Common myeloid progenitor, CD34-positive (primary cell): Measurements from ENCODE around the gene TMEM201.

Experiments
- CTCF ChIA-PET: fragments of 350-600 bp; sonication (Branson Sonifier 250); formaldehyde crosslinking; loops from one replicate; lab custom pipeline; 2021; ENCODE audit warnings: antibody characterized with exemption; lab: Charles Lee
- POLR2A ChIA-PET: fragments of 350-600 bp; sonication (Branson Sonifier 250); formaldehyde crosslinking; loops from one replicate; lab custom pipeline; 2021; ENCODE audit warnings: antibody characterized with exemption; lab: Charles Lee
- DNase-seq, 3 donors: peaks; one replicate each; pipeline versions ENCODE4 v3.0.0 to v3.0.0-alpha.2; 2013
- H3K27ac ChIP-seq, 2 experiments: 1 replicate in 1 of 2; 2 replicates in 1 of 2; pipeline ENCODE4 v1.7.0; 2013; ENCODE audit warnings: inconsistent platforms in 2 of 2, low read length in 2 of 2, mild to moderate bottlenecking in 2 of 2, low read depth in 1 of 2, moderate library complexity in 1 of 2; ENCODE audit not compliant: severe bottlenecking in 2 of 2, insufficient read depth in 1 of 2, poor library complexity in 1 of 2
- H3K27me3 ChIP-seq, 5 experiments: replicated peaks in 2 of 5; 1 replicate in 3 of 5; 2 replicates in 2 of 5; pipeline versions ENCODE4 v1.6.1 to v1.7.0; 2013; ENCODE audit warnings: low read length in 4 of 5, mild to moderate bottlenecking in 2 of 5, moderate library complexity in 2 of 5, inconsistent platforms in 1 of 5; ENCODE audit not compliant: insufficient read depth in 5 of 5, control insufficient read depth in 4 of 5
- H3K36me3 ChIP-seq, 4 experiments: 1 replicate in 2 of 4; 2 replicates in 2 of 4; pipeline versions ENCODE4 v1.6.1 to v1.7.0; 2013; ENCODE audit warnings: low read length in 3 of 4, control low read depth in 1 of 4, mild to moderate bottlenecking in 1 of 4; ENCODE audit not compliant: control insufficient read depth in 4 of 4, insufficient read depth in 4 of 4
- H3K4me1 ChIP-seq, 4 experiments: 1 replicate in 3 of 4; 2 replicates in 1 of 4; pipeline versions ENCODE4 v1.6.1 to v1.7.1; 2013; ENCODE audit warnings: low read length in 3 of 4, mild to moderate bottlenecking in 3 of 4, control low read depth in 1 of 4, inconsistent platforms in 1 of 4, moderate library complexity in 1 of 4; ENCODE audit not compliant: control insufficient read depth in 4 of 4, insufficient read depth in 4 of 4; ENCODE audit errors: control extremely low read depth in 1 of 4
- H3K4me3 ChIP-seq, 7 experiments: 1 replicate in 4 of 7; 2 replicates in 3 of 7; pipeline versions ENCODE4 v1.5.1 to v1.7.0; 2013; ENCODE audit warnings: mild to moderate bottlenecking in 7 of 7, low read length in 6 of 7, moderate library complexity in 6 of 7, inconsistent platforms in 2 of 7, low read depth in 2 of 7, control low read depth in 1 of 7; ENCODE audit not compliant: insufficient read depth in 4 of 7, control insufficient read depth in 1 of 7; ENCODE audit errors: extremely low read depth in 1 of 7
- H3K9me3 ChIP-seq, 5 experiments: 1 replicate in 4 of 5; 2 replicates in 1 of 5; pipeline versions ENCODE4 v1.6.1 to v1.7.1; 2013; ENCODE audit warnings: low read length in 4 of 5, mild to moderate bottlenecking in 2 of 5, inconsistent platforms in 1 of 5, low read depth in 1 of 5, moderate library complexity in 1 of 5; ENCODE audit not compliant: control insufficient read depth in 4 of 5, insufficient read depth in 2 of 5; ENCODE audit errors: control extremely low read depth in 1 of 5
- WGBS: methylation state at CpG from one replicate; pipeline ENCODE4 v1.1.5; 2013; ENCODE audit not compliant: insufficient coverage; 5-methylcytosine and 5-hydroxymethylcytosine counted together

Gene TMEM201

DNA sequence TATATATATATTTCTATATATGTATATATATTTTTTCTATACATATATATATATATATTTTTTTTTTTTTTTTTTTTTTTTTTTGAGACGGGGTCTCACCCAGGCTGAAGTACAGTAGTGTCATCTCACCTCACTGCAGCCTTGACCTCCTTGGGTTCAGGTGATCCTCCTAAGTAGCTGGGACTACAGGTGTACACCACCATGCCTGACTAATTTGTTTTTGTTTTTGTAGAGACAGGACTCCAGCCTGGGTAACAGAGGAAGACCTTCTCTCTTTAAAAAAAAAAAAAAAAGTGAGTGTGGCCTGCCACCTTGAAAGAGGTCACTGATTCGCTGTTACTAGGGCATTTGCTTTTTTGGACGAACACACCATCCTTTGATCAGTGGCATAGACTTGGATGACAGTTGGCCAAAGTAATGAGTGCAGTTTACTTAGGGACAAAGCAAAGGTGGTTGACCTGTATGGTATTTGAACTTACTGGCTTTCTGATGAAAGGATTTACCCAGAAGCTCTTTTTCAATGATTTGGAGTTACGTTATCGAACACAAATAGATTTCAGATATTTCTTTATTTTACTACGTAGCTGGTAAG lies 38.7 kb upstream of the TMEM201 start:
- 100% methylated on average over 2 of the region's 6 CpGs for WGBS
- Histone ChIP-seq H3K36me3 (peaks cover 2 to 23% (median 4%) of the 10 kb centered on the region in 4 experiments), H3K4me3 (no peak overlapping the region), H3K27me3 (no peaks in the 10 kb centered on the region), H3K4me1 (no peaks in the 10 kb centered on the region), H3K9me3 (no peaks in the 10 kb centered on the region), H3K27ac (no peak overlapping the region)
- DNase-seq = no peak
- ChIA-PET CTCF (interaction anchor here (0.7 to 1.1 kb wide), 3 partner anchors 20 to 54 kb away, joined by 3 to 4 read pairs (median 4); partner anchors contain the start of gene TMEM201), POLR2A (no interaction called here)

GRCh38 chr1:9551984-9552383 lies 36.7 kb upstream of the TMEM201 start:
- WGBS = 100% methylated on average over 1 of the region's 1 CpG
- ChIA-PET CTCF (interaction anchor here (0.6 kb wide), 1 partner anchor 32 kb away, joined by 3 read pairs; no protein-coding TSS in a partner anchor), POLR2A (no interaction called here)
- Histone ChIP-seq H3K9me3 (no peaks in the 10 kb centered on the region), H3K27ac (no peak overlapping the region), H3K4me1 (no peaks in the 10 kb centered on the region), H3K4me3 (no peak overlapping the region), H3K27me3 (no peaks in the 10 kb centered on the region), H3K36me3 (peaks cover 9 to 31% (median 17%) of the 10 kb centered on the region in 4 experiments)
- DNase-seq = no peak

- WGBS = 93% methylated on average over 3 of the region's 4 CpGs
- no peak overlapping the region for H3K27ac ChIP-seq
- H3K4me3 ChIP-seq = no peak overlapping the region
- no peak for DNase-seq
- no peaks in the 10 kb centered on the region for H3K4me1 ChIP-seq
- POLR2A ChIA-PET = no interaction called here
- no peaks in the 10 kb centered on the region for H3K27me3 ChIP-seq
- H3K9me3 ChIP-seq = no peaks in the 10 kb centered on the region
- peaks cover 14 to 44% (median 26%) of the 10 kb centered on the region in 4 experiments for H3K36me3 ChIP-seq
- CTCF ChIA-PET = interaction anchor here (0.6 to 2.1 kb wide), 4 partner anchors 10 to 63 kb away, joined by 3 to 5 read pairs (median 4); no protein-coding TSS in a partner anchor
Observed at GRCh38 chr1:9553736-9554144, 35.0 kb upstream of the TMEM201 start.

- Histone ChIP-seq H3K27me3 (no peaks in the 10 kb centered on the region), H3K4me3 (no peak overlapping the region), H3K4me1 (no peaks in the 10 kb centered on the region), H3K9me3 (no peaks in the 10 kb centered on the region), H3K36me3 (peaks cover 14 to 47% (median 29%) of the 10 kb centered on the region in 4 experiments), H3K27ac (no peak overlapping the region)
- no peak for DNase-seq
- 95% methylated on average over 4 of the region's 4 CpGs for WGBS
- ChIA-PET CTCF (no interaction called here), POLR2A (no interaction called here)
Observed at GRCh38 chr1:9555942-9556341, 32.8 kb upstream of the TMEM201 start.

DNA sequence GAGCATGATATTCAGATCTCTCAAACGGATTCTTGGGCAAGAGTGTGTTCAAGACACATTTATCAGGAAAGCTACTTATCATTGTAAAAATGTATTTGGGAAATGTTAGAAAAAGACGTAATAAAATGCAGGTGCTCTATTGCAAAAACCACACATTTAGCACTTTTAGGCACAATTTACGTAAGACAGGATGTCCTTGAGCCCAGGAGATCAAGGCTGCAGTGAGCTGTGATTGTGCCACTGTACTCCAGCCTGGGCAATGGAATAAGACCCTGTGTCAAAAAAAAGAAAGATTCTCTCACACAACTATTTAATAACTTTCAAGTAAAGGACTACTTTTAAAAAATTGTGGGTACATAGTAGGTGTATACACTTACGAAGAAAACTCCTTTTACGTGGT lies 31.1 kb upstream of the TMEM201 start:
- H3K4me1 ChIP-seq = peaks cover 0 to 4% (median 2%) of the 10 kb centered on the region in 4 experiments
- POLR2A ChIA-PET = no interaction called here
- H3K9me3 ChIP-seq = no peaks in the 10 kb centered on the region
- no peak overlapping the region for H3K27ac ChIP-seq
- DNase-seq = no peak
- H3K4me3 ChIP-seq = no peak overlapping the region
- CTCF ChIA-PET = interaction anchor here (1.0 to 1.4 kb wide), 2 partner anchors 15 to 62 kb away, joined by 3 to 4 read pairs; no protein-coding TSS in a partner anchor
- peaks cover 12 to 50% (median 29%) of the 10 kb centered on the region in 4 experiments for H3K36me3 ChIP-seq
- 95% methylated on average over 4 of the region's 5 CpGs for WGBS
- no peaks in the 10 kb centered on the region for H3K27me3 ChIP-seq

DNA sequence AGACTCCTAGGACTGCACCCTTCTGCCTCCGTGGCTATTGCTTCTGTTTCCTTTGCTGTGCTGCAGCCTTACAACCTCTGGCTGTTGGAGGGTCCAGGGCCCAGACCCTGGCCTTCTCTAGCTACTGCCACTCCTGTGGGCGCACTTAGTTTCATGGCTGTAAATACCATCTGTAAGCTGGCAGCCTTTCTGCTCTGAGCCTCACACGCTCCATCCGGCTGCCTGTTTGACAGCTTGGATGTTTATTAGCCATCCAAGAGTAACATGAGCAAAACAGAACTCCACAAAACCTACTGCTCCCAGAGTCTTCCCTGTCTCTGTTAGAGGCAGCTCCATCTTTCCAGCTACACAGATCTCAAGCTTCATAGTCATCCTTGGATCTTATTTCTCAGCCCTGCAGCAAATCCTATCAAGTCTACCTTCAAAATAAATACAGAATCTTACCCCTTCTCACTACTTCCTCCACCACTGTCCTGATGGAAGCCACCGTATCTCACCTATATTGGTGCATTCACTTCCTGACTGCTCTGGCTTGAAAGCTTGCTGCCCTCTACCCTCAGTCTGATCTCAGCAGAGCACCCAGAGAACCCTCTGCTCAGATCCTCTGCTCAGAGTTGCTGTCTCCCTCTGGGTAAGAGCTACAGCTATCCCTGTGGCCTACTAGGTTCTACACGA lies 30.3 kb upstream of the TMEM201 start:
- POLR2A ChIA-PET = no interaction called here
- no peak overlapping the region for H3K27ac ChIP-seq
- H3K4me3 ChIP-seq = no peak overlapping the region
- DNase-seq = no peak
- H3K4me1 ChIP-seq = peaks cover 0 to 4% (median 2%) of the 10 kb centered on the region in 4 experiments
- H3K9me3 ChIP-seq = no peaks in the 10 kb centered on the region
- no peaks in the 10 kb centered on the region for H3K27me3 ChIP-seq
- WGBS = 92% methylated on average over 6 of the region's 6 CpGs
- CTCF ChIA-PET = no interaction called here
- H3K36me3 ChIP-seq = peaks cover 13 to 52% (median 30%) of the 10 kb centered on the region in 4 experiments

GRCh38 chr1:9558946-9559545 lies 29.7 kb upstream of the TMEM201 start:
- peaks cover 0 to 4% (median 2%) of the 10 kb centered on the region in 4 experiments for H3K4me1 ChIP-seq
- 99% methylated on average over 7 of the region's 11 CpGs for WGBS
- POLR2A ChIA-PET = no interaction called here
- H3K9me3 ChIP-seq = no peaks in the 10 kb centered on the region
- CTCF ChIA-PET = no interaction called here
- H3K4me3 ChIP-seq = no peak overlapping the region
- no peak overlapping the region for H3K27ac ChIP-seq
- peaks cover 15 to 53% (median 27%) of the 10 kb centered on the region in 4 experiments for H3K36me3 ChIP-seq
- no peak for DNase-seq
- no peaks in the 10 kb centered on the region for H3K27me3 ChIP-seq
